Gastroesophageal sphincter (tissue), 4 donors: ENCODE data around the gene MVB12B. TPM values are rescaled to one million over a fixed set of nuclear protein-coding genes. Genes with fewer than 3 reads are reported as not detected.

ENCODE experiments used
- ATAC-seq: fragments of 150-250 bp; one replicate; pipeline ENCODE4 v1.9.1; 2016; ENCODE audit warnings: mild to moderate bottlenecking, moderate library complexity
- H3K27ac ChIP-seq, 4 donors: fragments of 200-600 bp; sonication (generic) in 3 of 4; 1 replicate in 3 of 4; 2 replicates in 1 of 4; pipeline ENCODE4 v1.5.1; 2016 to 2019
- H3K27me3 ChIP-seq: fragments of 200-600 bp; sonication (generic); one replicate; pipeline ENCODE4 v1.5.1; 2019
- H3K36me3 ChIP-seq, 2 donors: fragments of 200-600 bp; sonication (generic); one replicate each; pipeline ENCODE4 v1.5.1; 2019; ENCODE audit warnings: control low read depth in 1 of 2
- H3K4me1 ChIP-seq, 3 donors: fragments of 200-600 bp; sonication (generic); 1 replicate in 2 of 3; 2 replicates in 1 of 3; pipeline ENCODE4 v1.5.1; 2016 to 2019; ENCODE audit warnings: control low read depth in 2 of 3
- H3K4me3 ChIP-seq, 2 donors: fragments of 200-600 bp; sonication (generic); one replicate each; pipeline ENCODE4 v1.5.1; 2019; ENCODE audit warnings: mild to moderate bottlenecking in 1 of 2, moderate library complexity in 1 of 2
- H3K9me3 ChIP-seq, 3 donors: fragments of 200-600 bp; sonication (generic); one replicate each; pipeline ENCODE4 v1.5.1; 2017 to 2019; ENCODE audit warnings: control low read depth in 2 of 3
- EP300 ChIP-seq: sonication (generic); formaldehyde crosslinking; IDR thresholded peaks from one replicate; pipeline ENCODE4 v1.6.1; 2017; ENCODE audit warnings: antibody characterized with exemption, mild to moderate bottlenecking
- POLR2A ChIP-seq, 2 donors: fragments of 450-650 bp; IDR thresholded peaks; one replicate each; pipeline ENCODE4 v1.6.1; 2017; ENCODE audit warnings: antibody characterized with exemption in 2 of 2, mild to moderate bottlenecking in 2 of 2, moderate library complexity in 1 of 2
- POLR2AphosphoS5 ChIP-seq: sonication (generic); formaldehyde crosslinking; IDR thresholded peaks from one replicate; pipeline ENCODE4 v1.6.1; 2017; ENCODE audit warnings: antibody characterized with exemption
- WGBS, 2 donors: methylation state at CpG; one replicate each; pipeline ENCODE4 v1.1.5; 2018; ENCODE audit warnings: low coverage in 1 of 2; 5-methylcytosine and 5-hydroxymethylcytosine counted together
- total RNA-seq, 4 donors: library from RNA; depleted of rRNA; stranded (reverse); fragments of >200 nt; gene quantifications; one replicate each; pipeline ENCODE4 v1.1.0, GENCODE V29; 2016
- TF ChIP-seq, protein P1 (sequence below), 4 experiments: fragments of 200-600 bp in 2 of 4; fragments of 450-650 bp in 2 of 4; sonication (generic) in 1 of 4; IDR thresholded peaks; one replicate each; pipeline ENCODE4 v1.5.1; 2017 to 2019; ENCODE audit warnings: antibody characterized with exemption in 4 of 4, mild to moderate bottlenecking in 2 of 4, moderate library complexity in 2 of 4

The MVB12B gene
- total RNA-seq, 4 donors from 2014 or later, result 12.0 to 25.2 (median 15.9) TPM

DNA sequence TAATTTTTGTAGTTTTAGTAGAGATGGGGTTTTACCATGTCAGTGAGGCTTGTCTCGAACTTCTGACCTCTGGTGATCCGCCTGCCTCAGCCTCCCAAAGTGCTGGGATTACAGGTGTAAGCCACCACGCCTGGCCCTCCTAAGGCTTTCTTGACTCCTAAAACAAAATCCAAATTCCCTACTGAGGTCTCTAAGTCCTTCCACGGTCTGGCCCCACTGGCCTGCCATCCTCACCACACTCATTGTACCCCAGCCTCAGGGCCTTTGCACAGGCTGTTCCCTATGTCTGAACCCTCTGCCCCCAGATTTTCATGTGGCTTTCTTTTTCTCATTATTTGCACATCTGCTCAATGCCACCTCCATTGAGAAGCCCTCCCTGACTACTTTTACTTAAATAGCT, 34.7 kb upstream of the MVB12B start:
- H3K27me3 ChIP-seq, result peaks cover 23% of the 10 kb centered on the region
- no peak for ATAC-seq
- TF ChIP-seq, protein P1, sequence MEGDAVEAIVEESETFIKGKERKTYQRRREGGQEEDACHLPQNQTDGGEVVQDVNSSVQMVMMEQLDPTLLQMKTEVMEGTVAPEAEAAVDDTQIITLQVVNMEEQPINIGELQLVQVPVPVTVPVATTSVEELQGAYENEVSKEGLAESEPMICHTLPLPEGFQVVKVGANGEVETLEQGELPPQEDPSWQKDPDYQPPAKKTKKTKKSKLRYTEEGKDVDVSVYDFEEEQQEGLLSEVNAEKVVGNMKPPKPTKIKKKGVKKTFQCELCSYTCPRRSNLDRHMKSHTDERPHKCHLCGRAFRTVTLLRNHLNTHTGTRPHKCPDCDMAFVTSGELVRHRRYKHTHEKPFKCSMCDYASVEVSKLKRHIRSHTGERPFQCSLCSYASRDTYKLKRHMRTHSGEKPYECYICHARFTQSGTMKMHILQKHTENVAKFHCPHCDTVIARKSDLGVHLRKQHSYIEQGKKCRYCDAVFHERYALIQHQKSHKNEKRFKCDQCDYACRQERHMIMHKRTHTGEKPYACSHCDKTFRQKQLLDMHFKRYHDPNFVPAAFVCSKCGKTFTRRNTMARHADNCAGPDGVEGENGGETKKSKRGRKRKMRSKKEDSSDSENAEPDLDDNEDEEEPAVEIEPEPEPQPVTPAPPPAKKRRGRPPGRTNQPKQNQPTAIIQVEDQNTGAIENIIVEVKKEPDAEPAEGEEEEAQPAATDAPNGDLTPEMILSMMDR (IDR thresholded peaks at IDR 0.05), result no peak
- TF ChIP-seq POLR2A (IDR thresholded peaks at IDR 0.05) (no peak), POLR2AphosphoS5 (no peak), EP300 (no peak)
- H3K36me3 ChIP-seq, result no peaks in the 10 kb centered on the region
- H3K9me3 ChIP-seq, result no peaks in the 10 kb centered on the region
- H3K4me3 ChIP-seq, result no peak overlapping the region
- no peak overlapping the region for H3K27ac ChIP-seq
- WGBS, 2 donors, result 89 to 91% methylated on average over 4 of the region's 4 CpGs
- no peaks in the 10 kb centered on the region for H3K4me1 ChIP-seq

DNA sequence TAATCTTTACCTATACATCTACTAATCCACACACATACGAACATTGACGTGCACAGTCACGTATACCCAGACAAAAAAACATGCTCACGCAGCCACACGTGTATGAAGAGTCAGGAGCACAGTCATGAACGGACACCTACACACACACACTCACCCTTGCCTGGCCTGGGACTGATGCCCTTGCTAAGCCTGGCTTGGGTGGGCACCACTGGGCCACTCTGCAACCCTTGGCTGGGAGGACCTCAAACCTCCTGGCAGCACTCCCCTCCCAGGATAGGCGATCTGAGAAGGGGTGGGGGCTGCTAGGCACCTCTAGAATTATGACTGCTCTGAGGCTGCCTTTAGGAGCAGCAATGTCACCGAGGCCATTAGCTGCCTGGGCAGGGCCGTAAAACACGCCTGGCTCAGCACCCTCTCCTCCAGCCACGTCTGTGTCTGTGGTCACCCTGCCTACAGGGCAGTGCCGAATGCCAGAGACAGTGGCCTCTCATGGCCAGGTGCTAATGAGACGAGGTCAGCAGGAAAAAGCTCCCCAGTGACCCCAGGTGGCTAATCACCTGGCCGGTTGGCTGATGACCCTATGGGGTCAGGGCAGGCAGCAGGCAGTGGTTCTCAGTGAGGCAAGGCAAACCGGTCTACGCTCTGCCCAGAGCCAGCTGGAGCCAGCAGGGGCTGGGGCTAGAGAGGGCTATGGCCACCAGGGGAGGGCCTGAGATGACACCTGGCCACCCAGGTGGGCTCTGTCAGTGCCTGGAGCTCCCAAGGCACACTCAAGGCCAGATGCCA, 33.7 kb upstream of the MVB12B start:
- no peak for ATAC-seq
- WGBS, 2 donors, result 87 to 95% methylated on average over 6 of the region's 16 CpGs

DNA sequence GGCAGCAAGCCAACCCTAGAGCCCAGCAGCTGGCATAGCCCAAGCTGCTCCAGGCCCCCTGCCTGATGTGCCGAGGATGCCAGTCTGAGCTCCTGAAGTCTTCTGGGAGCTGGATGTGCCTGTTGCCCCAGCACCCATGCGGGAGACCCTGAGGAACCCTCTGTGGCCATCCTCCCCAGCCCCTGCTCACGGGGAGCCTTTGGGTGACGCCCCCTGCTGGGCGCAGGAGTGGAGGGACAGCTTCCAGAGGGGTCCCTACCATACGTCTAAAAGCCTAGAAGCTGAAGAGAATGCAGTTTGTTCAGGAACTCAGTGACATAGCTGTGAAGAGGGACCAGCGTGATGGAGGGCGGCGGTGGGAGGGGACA, 33.1 kb upstream of the MVB12B start:
- Histone ChIP-seq H3K4me3 (no peak overlapping the region), H3K4me1 (no peaks in the 10 kb centered on the region), H3K27me3 (peaks cover 23% of the 10 kb centered on the region), H3K9me3 (no peaks in the 10 kb centered on the region), H3K27ac (no peak overlapping the region), H3K36me3 (no peaks in the 10 kb centered on the region)
- no peak for ATAC-seq
- TF ChIP-seq EP300 (no peak), POLR2AphosphoS5 (no peak), POLR2A (IDR thresholded peaks at IDR 0.05) (no peak)
- TF ChIP-seq, protein P1 (IDR thresholded peaks at IDR 0.05), result no peak
- no CpG with 5 or more reads among the region's 9 CpGs for WGBS, 2 donors

More for the DNA sequence above, 33.7 kb upstream of the MVB12B start:
- TF ChIP-seq POLR2A (IDR thresholded peaks at IDR 0.05) (no peak), POLR2AphosphoS5 (no peak), EP300 (no peak)
- TF ChIP-seq, protein P1 (IDR thresholded peaks at IDR 0.05), result no peak
- H3K9me3 ChIP-seq, result no peaks in the 10 kb centered on the region
- H3K27ac ChIP-seq, result no peak overlapping the region
- no peaks in the 10 kb centered on the region for H3K4me1 ChIP-seq
- H3K36me3 ChIP-seq, result no peaks in the 10 kb centered on the region
- H3K4me3 ChIP-seq, result no peak overlapping the region
- H3K27me3 ChIP-seq, result peaks cover 23% of the 10 kb centered on the region

DNA sequence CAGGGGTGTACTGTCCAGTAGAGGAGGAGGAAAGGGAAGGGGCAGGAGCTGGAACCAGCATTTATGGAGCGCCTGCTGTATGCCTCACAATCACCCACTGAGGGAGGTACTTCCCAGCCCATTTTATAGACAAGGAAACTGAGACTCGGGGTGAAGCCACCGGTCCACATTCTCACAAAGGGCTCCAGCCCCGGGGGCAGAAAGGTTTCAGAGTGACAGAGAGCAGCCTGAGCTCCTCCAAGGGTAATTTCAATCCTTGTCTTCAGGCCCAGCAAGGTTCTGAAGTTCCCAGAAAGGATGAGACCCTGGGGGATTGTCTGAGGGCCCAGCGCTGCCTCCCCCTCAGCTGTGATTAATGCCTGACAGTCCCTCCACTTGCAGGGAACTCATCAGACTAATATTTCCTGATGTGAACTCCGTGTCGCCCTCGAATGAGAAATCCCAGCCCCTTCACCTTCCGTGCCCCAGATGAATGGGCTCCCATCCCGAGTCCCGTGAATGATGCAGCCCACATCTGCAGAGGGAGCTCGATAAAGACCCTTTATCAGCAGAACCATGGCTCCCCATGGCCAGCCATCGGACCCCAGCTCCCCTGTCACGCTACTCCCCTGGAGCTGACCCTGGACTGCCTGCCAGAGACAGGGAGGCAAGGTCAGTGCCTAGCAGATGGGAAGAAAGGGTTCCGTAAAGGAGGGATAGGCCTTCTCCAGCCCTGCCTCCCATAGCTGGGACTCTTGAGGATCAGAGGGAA, 32.1 kb upstream of the MVB12B start:
- whole genome bisulfite sequencing, 2 donors, result 89 to 90% methylated on average over 4 to 5 of the region's 15 CpGs
- peaks cover 23% of the 10 kb centered on the region for H3K27me3 ChIP-seq

More for the DNA sequence above, 32.1 kb upstream of the MVB12B start:
- H3K4me1 ChIP-seq, result no peaks in the 10 kb centered on the region
- no peak overlapping the region for H3K27ac ChIP-seq
- H3K36me3 ChIP-seq, result no peaks in the 10 kb centered on the region
- no peak overlapping the region for H3K4me3 ChIP-seq
- no peaks in the 10 kb centered on the region for H3K9me3 ChIP-seq
- no peak for ATAC-seq
- TF ChIP-seq EP300 (no peak), POLR2AphosphoS5 (no peak), POLR2A (IDR thresholded peaks at IDR 0.05) (no peak)
- TF ChIP-seq, protein P1 (IDR thresholded peaks at IDR 0.05), result no peak
